Brain microvascular endothelial cell (primary cell): ENCODE data around the gene GNA12.
A peak's percentile ranks its signal among the peaks of the same experiment; 100 is the strongest.

Experiments used
- DNase-seq: peaks from one replicate; pipeline ENCODE4 v3.0.0-alpha.2; 2020
- H3K27ac ChIP-seq: fragments of 250-450 bp; sonication (Bioruptor Pico); 2 replicates; pipeline ENCODE4 v1.5.1; 2020; ENCODE audit warnings: mild to moderate bottlenecking, moderate library complexity
- H3K27me3 ChIP-seq: fragments of 250-450 bp; sonication (Bioruptor Pico); replicated peaks from 2 replicates; pipeline ENCODE4 v1.5.1; 2020; ENCODE audit warnings: mild to moderate bottlenecking
- H3K36me3 ChIP-seq: fragments of 250-450 bp; sonication (Bioruptor Pico); replicated peaks from 2 replicates; pipeline ENCODE4 v1.5.1; 2020; ENCODE audit warnings: mild to moderate bottlenecking
- H3K4me3 ChIP-seq: 2 replicates; pipeline ENCODE4 v1.5.1; 2011; ENCODE audit warnings: low read depth, mild to moderate bottlenecking, control low read depth, low read length, moderate library complexity
- in situ Hi-C: cut with HindIII; loops from 2 replicates; pipeline ENCODE4 v1.10.0; 2017; ENCODE audit warnings: low sequenced_read_pairs, low pct_ligation_motif_present
- TF ChIP-seq, protein P1 (sequence below): IDR thresholded peaks from 2 replicates; pipeline ENCODE4 v1.5.1; 2011; ENCODE audit warnings: low read depth, mild to moderate bottlenecking, moderate library complexity, low read length, control low read depth, inconsistent platforms; ENCODE audit errors: missing control alignments

The GNA12 gene

DNA sequence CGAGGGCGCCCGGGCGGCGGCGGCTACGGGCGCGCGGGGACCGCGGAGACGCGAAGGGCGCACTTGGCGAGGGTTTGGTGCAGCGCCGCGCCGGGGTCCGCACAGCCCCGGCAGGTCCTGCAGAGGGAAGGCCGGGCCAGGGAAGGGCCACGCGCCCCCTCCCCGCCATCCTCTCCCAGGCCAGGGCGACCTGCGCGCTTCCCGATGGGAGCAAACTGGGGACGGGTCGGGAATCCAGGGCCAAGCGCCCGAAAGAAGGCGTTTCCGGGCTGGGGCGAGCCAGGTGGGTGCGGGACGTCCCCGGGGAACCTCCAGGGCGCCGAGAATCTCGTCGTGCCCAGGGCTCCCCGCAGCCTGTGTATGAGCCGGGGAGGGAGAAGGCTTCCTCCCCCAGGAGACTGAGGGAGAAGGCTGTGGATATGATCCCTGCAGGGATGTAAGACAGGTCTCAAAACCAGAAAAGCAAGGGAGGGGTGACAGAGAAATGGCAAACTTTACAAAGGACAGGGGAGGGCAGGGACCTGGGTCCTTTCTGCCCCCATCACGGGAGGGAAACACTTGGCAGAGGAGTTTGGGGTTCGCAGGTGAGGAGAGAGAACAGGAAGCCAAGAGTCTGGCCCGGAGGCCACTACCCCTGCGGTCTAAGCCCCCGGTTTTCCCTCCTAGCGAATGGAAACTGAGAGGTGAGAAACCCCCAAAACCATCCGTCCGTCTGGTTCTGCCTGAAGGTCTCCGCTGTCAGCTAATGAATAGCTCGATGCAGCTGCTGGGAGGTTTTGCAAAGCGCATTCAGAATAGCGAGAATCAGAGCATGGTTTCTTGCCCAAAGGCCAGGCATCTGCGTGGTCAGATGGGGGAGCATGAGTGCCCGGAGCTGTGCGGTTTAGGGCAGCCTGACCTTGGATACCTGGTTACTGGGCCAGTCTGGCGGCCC, 155.4 kb downstream of the GNA12 start:
- in situ Hi-C loops = no loop called here
- Histone ChIP-seq H3K4me3 (peak overlapping the region; percentile 39), H3K27me3 (peaks cover 6% of the 10 kb centered on the region), H3K36me3 (no peaks in the 10 kb centered on the region), H3K27ac (no peak overlapping the region)
- TF ChIP-seq, protein P1, sequence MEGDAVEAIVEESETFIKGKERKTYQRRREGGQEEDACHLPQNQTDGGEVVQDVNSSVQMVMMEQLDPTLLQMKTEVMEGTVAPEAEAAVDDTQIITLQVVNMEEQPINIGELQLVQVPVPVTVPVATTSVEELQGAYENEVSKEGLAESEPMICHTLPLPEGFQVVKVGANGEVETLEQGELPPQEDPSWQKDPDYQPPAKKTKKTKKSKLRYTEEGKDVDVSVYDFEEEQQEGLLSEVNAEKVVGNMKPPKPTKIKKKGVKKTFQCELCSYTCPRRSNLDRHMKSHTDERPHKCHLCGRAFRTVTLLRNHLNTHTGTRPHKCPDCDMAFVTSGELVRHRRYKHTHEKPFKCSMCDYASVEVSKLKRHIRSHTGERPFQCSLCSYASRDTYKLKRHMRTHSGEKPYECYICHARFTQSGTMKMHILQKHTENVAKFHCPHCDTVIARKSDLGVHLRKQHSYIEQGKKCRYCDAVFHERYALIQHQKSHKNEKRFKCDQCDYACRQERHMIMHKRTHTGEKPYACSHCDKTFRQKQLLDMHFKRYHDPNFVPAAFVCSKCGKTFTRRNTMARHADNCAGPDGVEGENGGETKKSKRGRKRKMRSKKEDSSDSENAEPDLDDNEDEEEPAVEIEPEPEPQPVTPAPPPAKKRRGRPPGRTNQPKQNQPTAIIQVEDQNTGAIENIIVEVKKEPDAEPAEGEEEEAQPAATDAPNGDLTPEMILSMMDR = no peak
- no peak for DNase-seq

DNA sequence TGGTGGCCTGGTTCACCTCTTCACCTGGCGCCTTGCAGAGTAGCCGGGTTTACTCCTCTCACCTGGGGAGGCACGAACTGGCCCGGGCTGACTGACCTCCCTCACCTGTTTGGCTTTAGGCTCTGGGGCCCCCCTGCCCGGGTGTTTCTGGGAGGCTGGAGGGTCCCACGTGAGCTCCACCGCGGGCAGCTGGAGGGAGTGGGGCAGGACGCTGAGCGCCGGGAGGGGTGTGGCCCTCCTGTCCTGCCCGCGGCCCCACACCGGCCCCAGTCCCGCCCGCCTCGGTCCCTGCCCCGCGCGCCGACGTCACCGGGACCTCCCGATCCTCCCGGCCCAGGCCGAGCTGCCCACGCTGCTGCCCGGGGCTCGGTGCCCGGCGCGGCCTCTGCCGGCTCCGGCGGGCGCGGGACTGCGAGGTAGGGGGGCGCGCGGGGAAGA, 156.2 kb downstream of the GNA12 start, which contains the start of gene AMZ1:
TSS of gene AMZ1 (plus strand) at position 322 of the 438 bp plus-strand sequence. CDS start 12,250 bp downstream, outside the sequence.
- Histone ChIP-seq H3K27me3 (peaks cover 6% of the 10 kb centered on the region), H3K4me3 (peak within 1 kb of the TSS; percentile 39), H3K27ac (no peak within 1 kb of the TSS), H3K36me3 (no peaks in the 10 kb centered on the region)
- DNase-seq = no peak
- TF ChIP-seq, protein P1 = no peak
- in situ Hi-C loops = no loop called here

DNA sequence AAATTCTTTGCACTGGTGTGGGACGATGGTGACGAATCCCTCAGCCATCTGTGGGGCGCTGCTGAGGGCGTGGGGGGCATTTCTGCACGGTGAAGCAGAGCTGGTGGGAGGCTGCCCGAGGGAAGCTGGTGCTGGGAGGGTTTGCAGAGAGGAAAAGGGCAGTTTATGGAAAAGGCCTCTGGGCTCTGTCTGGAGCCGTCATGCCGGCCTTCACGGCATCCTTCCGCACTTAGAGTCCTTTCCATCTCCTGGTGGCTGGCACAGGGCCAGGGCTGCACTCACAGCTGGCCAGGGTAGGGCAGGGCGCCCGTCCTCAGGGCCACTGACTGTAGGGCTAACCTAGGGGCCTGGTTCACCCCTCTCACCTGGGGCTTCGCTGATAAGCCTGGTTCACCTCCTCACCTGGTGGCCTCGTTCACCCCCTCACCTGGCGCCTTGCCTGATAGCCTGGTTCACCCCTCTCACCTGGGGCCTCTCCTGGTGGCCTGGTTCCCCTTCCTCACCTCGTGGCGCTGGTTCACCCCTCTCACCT, 156.7 kb downstream of the GNA12 start:
- in situ Hi-C loops = no loop called here
- Histone ChIP-seq H3K36me3 (no peaks in the 10 kb centered on the region), H3K27ac (no peak overlapping the region), H3K4me3 (peak overlapping the region; percentile 24), H3K27me3 (peaks cover 6% of the 10 kb centered on the region)
- DNase-seq = peak; percentile 28
- TF ChIP-seq, protein P1 = no peak

DNA sequence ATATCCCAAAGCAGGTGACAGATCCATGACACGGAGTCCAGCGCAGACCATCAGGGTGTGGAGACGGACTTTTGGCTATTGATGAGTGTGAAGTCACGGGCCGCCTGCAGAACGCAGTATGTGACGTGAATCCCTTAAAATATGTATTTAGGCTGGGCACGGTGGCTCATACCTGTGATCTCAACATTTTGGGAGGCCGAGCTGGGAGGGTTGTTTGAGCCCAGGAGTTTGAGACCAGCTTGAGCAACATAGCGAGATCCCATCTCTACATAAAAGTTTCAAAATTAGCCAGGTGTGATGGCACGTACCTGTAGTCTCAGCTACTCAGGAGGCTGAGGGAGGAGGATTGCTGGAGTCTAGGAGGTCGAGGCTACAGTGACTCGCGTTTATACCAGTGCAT, 158.0 kb downstream of the GNA12 start:
- TF ChIP-seq, protein P1 = no peak
- Histone ChIP-seq H3K4me3 (no peak overlapping the region), H3K36me3 (no peaks in the 10 kb centered on the region), H3K27ac (no peak overlapping the region), H3K27me3 (peaks cover 6% of the 10 kb centered on the region)
- DNase-seq = no peak
- in situ Hi-C loops = no loop called here

DNA sequence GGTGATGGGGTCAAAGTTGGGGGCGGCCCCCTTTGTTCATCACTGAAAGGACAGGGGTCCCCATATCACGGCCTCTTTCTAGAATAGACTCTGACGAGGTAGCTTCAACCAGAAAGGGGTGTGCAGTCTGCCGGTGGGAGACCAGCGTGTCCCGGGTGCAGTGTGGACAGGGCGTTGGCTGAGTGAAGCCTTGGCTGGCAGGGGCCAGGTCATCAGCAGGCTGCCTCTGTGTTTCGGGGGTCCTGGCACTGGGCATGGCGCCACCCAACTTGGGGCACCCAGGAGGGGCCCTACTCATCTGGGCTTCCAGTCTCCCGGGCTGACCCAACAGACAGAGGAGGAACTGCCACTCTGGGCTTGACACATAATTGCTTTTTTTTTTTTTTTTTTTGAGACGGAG, 159.6 kb downstream of the GNA12 start:
- Histone ChIP-seq H3K27ac (no peak overlapping the region), H3K27me3 (peaks cover 6% of the 10 kb centered on the region), H3K36me3 (no peaks in the 10 kb centered on the region), H3K4me3 (no peak overlapping the region)
- in situ Hi-C loops = no loop called here
- DNase-seq = no peak
- TF ChIP-seq, protein P1 = no peak
